ENCODE results near the gene SLC13A1.

DNA sequence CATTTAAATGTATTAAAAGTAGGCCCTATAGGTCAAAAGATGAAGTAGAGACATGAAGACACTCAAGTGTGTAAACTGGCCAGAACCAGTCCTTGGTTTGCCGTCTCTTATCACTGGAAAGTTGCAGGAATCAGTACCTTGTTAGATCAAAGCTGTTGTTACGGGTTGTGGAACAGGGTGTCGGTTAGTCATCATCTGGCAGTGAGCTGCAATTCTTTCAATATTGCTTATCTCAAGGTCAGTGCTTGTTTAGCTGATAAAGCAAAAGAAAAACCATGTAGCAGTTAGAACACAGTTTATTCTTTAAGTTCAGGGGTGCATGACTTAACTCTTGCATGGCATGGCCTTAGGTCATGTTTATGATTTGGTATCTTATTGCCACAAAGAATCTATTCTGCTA is 10.0 kb upstream of the SLC13A1 start:
- TF ChIP-seq EZH2 (IDR thresholded peaks at IDR 0.05): no peak
- no peak for TF ChIP-seq POLR2AphosphoS5 (IDR thresholded peaks at IDR 0.05; ENCODE audit: borderline replicate concordance, low read depth, low read length)

Data from SK-N-MC (cell line).